Iris pigment epithelial cell (primary cell): Measurements from ENCODE around the gene PIGH.
A peak's percentile ranks its signal among the peaks of the same experiment; 100 is the strongest.
"Not testable (repeated sequence)": the region's sequence is repeated elsewhere in the genome, so short reads cannot be mapped to it uniquely, and the experiment has no call there.

Experiments used
- DNase-seq: peaks from one replicate; pipeline ENCODE4 v3.0.0-alpha.2; 2011; ENCODE audit warnings: low read depth

PIGH gene

DNA sequence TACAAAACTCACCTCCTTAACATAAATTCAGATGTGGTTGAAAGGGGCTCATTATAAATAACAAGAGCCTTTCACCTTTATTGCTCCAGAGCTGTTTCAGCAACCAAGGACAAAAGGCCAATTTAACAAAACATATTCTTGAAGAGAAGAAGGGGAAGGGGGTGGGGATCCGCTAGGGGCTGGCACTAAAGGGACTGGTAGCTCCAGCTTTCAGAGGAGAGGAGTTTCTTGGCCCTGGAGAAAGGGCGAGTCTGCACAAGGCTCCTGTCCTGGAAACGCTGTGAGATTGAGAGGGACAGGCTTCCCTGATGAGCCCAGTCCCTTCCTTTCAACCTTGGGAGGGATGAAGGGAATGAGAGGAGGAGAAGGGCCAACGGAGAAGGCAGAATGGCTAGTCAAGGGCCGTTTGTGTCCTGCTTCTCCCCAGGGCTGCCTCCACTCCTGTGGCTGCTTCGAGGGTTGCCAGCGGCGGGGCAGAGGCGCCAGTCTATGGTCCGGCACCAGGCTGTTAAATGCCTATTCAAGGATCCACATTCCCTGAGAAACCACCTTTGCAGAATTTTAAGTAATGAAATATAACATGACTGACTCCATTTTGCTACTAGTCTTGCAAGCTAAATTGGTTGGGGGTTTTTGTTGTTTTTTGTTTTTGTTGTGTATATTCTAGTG is 9.7 kb upstream of the PIGH start:
- no peak for DNase-seq

DNA sequence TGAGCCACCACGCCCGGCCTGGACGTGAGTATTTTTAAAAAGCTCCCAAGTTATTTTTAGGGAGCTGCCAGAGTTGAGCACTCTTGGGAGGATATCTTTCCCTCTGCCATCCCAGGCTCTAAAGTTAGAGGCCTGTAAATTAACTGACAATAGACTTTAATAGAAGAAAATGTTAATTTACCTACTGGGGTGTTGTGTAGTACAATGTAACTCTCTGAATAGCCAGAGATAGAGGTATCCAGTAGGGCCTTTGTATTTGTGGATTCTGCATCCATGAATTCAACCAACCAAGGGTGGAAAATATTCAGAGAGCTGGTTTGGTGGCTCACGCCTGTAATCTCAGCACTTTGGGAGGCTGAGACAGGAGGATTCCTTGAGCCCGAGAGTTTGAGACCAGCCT is 7.6 kb upstream of the PIGH start:
- DNase-seq, result no peak

DNA sequence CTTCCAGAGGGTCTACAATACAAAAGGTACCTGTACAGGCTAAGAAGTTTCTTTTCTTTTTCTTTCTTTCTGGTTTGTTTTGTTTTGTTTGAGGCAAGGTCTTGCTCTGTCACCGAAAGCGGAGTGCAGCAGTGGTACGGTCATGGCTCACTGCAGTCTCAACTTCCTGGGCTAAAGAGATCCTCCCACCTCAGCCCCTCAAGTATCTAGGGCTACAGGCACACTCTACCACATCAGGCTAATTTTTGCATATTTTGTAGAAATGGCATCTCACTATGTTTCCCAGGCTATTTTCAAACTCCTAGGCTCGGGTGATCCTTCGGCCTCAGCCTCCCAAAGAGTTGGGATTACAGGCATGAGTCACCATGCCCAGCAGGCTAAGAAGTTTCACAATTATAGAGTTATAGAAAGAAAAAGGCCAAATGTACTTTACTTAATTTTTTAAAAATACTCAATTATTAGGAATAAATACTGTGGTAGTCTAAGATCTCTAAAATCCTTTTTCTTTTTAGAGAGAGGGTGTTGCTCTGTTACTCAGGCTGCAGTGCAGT is 3.0 kb upstream of the PIGH start:
- peak; percentile 29 for DNase-seq

DNA sequence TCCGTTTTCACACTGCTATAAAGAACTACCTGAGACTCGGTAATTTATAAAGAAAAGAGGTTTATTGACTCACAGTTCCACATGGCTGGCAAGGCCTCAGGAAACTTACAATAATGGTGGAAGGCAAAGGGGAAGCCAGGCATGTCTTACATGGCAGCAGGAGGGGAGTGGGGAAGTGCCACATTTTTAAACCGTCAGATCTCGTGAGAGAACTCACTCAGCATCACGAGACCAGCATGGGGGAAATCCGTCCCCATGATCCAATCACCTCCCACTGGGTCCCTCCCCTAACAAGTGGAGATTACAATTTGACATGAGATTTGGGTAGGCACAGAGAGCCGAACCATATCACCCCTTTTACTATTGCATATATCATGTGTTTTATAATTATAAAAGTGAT is 2.0 kb upstream of the PIGH start:
- no peak for DNase-seq

DNA sequence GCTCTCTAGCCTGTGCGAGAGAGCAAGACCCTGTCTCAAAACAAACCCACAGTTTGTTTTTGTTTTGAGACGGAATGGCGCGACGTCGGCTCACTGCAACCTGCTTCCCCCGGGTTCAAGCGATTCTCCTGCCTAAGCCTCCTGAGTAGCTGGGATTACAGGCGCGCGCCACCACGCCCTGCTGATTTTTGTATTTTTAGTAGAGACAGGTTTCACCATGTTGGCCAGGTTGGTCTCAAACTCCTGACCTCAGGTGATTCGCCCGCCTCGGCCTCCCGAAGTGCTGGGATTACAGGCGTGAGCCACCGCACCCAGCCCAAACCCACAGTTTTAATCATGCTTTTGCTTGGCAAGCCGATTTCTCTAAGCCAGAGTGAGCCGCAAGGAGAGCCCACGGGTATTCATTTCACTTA is 500 bp upstream of the PIGH start:
- not testable (repeated sequence) for DNase-seq

DNA sequence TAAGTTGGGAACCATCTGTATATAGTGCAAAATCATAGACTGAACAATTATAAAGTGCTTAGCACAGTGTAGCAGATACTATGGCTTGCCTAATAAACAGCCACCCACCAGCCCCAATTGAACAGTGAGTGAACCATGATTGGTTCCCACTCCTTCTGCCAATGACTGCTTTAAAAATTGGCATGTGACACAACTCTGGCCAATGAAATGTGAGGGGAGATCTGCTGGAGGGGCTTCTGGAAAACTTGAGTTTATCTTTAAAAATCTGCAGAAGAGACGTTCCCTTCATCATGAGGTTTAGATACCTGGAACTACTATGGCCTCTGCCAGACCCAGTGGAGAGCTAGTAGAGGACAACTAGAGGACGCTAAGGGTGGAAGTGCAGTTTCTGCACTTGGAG is 4.7 kb downstream of the PIGH start:
- no peak for DNase-seq

DNA sequence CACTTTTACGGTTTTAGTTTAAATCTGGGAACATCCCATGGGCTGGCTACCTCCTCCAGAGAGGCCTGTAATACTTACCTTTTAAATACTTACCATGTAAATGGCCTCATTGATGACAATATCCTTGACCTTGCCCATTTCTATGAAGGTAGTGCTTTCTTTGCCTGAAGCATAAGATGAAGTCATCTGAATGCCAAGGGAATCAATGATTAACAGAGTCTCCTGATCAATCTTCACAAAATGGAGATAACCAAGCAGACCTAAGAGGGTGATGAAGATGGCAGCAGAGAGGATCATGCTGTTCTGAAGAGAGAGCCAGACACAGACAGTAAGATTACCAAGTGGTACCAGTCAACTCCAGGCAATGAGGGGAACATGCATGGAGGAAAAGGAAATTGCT is 6.4 kb downstream of the PIGH start:
- DNase-seq, result not testable (repeated sequence)

DNA sequence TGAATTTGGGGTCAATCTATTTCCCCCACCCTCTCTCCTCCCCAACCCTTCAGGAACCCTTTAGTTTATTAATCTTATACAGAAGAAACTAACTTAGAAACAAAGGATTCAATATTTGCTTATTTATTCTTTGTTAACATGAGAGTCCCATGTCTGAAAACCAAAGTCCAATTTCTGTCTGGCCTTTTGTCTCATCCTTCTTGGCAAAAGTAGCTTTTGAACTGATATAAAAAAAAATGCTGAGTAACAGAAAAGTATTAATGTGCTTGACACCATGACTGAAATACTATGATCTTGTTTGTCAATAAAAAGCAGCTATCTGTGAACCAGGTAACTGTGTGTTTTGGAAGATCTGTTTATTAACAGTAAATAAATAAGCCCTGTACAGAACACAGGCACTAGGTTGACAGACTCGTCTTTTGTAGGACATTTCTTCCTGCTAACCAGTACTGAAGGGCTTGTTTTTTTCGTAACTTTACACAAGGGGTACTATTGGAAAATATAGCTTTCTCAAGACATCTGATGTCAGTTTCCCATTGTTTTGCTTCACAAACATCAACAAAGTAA is 10.8 kb downstream of the PIGH start:
- no peak for DNase-seq

DNA sequence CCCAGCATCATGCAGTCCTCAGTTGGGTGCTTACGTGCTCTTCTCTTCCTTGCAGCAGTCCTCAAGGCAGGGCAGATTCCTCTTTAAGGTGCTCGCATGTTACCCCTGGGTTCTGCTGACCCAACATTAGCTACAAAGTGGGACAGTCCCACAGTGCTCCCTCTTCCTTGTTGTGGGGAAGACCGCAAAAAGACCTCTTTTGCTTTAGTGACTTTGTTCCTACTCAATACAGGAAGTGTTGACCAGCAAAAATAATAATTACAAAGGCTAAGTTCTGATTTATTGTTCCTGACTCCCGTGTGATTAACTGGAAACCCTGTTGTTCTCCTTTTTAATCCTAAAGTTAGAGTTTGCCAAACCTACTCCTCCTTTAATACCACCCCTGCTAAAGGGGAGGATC is 13.7 kb downstream of the PIGH start:
- no peak for DNase-seq

DNA sequence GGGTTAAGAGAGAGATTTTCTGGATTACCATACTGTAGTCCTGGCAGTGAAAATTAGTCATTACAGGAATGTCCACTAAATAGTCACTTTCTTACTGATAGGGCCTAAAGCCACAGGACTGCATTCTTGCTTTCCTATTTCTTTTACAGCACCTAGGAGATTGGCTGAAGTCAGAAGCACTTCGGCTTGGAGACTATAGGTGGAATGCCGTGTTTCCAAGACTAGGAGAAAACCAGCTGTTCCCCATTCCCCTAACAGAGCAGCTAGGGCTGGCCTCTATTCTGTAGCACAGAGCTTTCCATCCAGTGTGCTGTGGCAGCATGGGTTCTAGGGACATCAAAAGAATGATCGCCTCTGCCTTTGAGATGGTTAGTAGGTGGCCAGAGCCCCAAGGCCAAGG is 15.1 kb downstream of the PIGH start:
- DNase-seq, result no peak

DNA sequence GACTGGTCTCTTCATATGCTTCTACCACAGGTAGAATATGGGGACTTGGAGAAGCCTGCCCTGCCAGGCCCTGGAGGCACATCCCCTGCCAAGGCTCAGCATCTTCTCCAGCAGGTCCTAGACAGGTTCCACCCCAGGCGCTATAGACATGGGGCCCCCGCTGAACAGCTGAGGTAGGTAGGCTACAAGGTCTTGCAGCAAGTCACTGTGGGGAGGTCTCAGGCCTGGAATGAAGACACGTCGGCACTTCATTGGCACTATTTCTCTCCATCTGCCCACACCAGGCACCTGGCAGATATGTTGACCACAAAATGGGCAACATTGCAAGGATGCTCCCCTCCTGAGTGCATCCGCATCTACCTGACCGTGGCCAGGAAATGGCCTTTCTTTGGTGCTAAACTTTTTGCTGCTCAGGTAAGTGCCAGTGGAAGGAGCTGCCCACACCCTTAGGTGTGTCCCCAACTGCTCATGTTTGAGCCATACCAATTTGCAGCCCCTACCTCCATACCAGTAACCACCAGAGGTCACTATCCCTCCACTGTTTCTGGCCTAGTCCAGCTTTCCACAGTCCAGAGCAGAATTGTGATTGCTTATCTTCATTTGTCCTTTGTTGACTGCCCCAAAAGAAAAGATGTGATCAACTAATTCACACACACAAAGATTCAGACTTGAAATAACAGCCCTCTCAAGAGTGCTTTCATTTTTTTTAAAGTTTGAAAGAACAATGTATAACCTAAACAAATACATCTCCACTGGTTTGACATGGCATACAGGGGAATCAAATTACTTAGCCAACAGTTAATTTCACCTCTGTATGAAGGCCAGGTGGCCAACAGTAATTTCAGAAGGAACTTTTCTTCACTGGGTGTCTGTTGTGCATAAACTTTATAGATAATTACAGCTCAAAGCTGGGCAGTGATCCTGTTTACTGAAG is 16.1 kb downstream of the PIGH start:
- peak; percentile 56 for DNase-seq

DNA sequence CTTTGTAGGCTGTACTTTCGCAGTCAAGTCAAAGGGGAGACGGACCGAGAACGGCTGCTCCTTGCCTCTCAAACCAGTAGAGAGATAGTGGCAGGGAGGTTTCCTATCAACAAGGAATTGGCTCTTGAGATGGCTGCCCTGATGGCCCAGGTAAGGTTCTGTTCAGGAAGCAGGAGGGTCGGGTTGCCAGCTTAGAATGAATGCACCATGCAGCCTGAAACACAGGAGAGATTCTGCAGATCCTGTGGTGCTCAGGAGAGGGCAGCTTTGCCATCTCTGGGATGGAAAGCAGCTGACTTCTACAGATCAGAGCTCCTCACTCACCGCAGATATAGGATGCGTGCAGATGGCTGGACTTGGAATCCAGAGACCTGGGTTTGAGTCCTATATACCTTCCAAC is 18.0 kb downstream of the PIGH start:
- no peak for DNase-seq

DNA sequence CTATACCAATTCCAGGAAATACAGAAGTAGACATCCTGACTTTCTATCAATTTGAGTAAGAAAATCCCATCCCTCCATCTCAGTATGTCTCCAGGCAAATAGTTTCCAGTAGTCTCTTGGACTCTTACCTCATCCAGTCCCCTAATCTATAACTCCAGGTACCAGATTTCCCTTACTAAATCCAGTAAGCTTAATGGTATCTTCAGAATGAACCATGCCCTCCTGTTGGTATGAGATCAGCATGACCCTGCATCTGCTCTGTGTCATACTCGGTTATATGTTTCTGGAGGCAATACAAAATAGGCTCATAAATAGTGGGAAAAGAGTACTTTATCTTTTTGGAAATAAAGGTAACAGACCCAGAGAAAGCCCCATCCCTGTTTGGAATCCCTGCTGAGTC is 18.4 kb downstream of the PIGH start:
- DNase-seq, result no peak

DNA sequence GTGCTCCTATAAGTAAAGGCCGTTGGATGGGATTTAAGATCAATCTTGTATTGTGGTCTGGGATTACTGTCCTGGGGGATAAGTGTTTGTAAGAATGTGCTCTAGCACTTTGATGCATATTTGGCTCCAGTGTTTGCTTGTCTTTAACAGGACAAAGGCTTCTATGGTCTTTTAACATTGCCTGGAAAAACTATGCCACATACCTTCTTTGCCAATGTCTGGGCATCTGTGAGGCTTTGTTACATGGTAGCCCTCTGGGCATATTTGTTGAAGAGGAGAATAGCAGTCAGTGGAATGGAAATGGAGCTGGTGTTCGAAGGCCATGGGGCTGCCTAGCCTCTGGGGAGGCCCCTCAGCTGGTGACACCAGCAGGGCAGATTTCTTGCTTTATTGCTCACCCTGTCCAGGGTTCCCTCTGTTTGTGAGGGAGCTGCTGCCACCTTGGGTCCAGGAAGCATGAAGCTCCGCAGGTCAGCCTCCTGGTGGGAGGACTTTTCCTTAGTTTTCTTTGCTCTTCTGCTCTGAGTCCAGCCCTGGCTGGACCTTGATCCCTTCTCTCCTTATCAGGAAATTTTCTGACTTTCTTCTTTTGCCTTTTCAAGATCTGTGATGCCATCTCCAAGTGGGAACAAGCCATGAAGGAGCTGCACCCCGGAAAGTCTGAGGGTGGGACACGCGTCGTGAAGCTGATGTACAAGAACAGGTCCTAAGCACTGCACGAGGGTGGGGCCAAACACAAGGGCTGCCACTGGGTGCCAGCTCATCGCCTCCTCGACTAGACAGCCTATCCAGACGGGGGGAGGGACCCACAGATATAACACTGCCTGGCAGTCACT is 19.5 kb downstream of the PIGH start:
- no peak for DNase-seq

DNA sequence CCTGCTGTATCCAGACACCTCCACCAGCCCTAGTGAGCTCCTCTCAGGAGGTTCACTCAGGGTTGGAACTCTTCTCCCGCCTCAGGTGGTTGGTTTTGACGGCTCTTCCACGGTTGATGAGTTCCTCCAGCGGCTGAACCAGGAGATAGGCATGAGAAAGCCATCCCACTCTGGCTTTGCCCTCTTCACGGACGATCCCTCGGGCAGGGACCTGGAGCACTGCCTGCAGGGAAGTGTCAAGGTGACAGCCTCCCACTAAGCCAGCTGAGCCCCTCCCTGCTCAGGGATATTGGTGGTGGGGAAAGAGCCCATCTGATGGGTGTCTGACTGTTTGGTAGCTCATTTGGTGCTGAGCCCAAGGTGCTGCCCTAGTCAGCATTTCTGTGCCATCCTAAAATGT is 20.4 kb downstream of the PIGH start:
- no peak for DNase-seq

DNA sequence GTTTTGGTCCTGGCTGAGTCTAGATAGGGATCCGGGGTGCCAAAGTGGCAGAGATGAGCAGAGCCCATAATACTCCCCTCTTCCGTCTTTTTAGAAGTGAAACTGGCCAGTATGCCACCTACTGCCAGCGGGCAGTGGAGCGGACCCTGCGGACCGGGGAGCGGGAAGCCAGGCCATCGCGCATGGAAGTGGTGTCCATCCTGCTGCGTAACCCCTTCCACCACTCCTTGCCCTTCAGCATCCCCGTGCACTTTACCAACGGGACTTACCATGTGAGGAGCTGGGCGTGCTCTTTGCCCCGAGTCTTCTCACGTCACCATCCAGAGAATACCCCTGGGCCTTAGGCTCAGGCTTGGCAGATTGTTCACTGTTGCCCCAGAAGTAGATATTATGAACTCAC is 21.0 kb downstream of the PIGH start:
- no peak for DNase-seq

DNA sequence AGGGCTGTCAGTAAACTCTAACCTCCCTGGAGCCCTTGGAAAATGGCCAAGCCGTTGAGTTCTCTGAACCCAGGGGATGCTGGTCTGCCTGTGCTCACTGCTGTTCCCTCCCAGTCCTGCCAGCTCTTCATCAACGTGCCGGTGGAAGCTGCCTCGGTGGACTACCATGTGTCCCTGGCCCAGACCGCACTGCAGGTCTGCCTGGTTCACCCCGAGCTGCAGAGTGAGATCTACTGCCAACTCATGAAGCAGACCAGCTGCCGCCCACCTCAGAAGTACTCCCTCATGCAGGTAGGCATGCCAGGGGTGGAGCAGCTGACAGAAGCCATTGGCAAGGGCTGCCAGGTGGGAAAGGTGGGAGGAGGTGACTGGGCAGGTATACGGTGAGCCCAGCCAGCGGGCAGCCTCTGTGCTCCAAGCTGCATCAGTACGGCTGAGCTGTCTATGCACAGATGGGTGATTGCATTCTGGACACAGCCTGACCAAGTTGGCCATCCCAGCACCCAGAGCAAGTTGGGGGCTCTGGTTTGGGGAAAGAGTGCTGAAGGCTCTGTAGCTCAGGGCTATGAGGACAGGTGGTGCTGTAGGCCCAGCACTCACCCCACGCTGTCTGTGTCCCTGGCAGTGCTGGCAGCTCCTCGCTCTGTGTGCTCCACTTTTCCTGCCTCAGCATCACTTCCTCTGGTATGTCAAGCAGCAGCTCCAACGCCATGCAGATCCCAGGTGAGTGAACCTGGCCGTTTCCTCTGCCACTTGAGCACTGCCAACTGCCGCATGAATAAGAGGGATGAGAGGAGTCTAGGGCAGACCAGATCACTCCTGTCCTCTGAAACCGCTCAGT is 21.9 kb downstream of the PIGH start:
- DNase-seq, result no peak

DNA sequence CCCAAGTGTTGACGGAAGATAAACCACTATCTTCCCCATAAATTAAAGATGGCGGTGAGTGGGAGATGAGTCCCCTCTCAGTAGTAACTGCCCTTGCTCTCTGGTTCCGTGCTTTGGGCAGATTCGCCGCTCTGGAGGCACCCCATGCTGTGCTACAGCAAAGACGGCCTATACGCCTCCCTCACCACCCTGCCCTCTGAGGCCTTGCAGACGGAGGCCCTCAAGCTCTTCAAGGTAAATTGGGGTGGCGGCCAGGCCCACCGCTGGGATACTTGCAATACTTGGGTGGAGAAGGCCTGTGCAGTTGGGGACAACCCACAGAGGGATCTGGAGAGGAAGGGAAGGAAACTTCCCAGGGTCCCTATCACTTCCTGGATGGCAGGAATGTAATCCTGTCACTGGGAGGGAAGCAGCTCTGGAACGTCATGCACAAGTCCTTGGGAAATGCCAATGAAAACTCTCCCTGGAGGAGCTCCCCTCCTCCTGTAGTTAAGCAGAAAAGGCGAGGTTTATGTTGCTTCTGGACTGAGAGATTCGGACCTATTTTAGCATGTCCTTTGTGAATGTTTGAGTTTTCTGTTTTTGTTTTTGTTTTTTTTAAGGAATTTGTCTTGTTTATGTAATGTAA is 22.8 kb downstream of the PIGH start:
- DNase-seq, result no peak

DNA sequence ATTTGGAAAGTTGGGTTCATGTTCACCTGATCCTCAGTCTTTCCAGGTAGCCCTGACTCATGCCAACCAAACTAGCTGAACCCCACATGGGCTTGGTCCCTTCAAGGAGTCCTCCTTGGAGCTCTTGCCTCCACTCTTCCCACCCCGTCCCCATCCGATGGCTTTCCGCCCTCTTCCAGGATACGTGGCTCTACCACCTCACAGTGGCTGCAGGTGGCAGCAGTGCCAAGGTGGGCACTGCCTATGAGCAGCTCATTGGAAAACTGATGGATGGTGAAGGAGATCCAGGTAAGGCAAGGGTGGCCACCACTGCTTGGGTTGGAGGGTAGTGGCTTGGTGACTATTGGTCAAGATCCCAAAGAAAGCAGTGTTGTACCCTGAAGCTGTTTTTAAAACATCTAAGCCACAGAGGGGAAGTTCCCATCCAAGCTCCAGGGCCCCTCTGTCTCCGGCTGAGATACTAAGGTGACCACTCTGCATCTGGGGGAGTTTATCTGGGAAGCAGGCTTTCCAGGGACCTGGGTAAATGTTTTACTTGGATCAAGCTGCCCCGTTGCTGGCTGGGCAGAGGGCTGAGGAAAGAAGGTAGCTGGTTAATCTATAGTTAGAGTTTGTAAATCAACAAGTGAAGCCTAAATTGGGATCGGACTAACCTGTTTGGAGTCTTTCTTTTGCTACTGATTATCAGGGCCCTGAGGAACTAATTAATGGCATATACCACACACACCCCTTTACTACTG is 23.7 kb downstream of the PIGH start:
- DNase-seq, result no peak

DNA sequence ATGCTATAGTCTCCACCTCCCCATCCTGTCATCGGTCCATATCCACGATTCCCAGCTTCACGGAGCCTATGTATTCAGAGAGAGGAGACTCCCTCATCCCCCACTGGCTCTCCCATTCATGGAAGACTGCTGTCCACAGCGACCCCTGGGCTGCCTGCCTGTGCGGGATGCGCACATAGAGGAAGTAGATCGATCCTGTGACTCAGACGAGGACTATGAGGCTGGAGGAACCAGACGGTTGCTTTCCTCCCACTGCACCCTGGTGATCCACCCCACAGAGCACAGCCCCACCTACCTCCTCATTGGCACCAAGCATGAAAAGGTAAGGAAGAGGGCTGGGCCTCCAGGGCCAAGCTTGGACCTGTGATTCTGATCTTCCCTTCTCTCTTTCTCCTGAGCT is 24.4 kb downstream of the PIGH start:
- DNase-seq, result peak; percentile 32
